ENCODE data around the gene FIGN. TPM values are rescaled to one million over a fixed set of nuclear protein-coding genes. Genes with fewer than 3 reads are reported as not detected.

FIGN gene
- total and polyA plus RNA-seq, 8 donors = 1.5 to 8.5 (median 4.6) TPM

DNA sequence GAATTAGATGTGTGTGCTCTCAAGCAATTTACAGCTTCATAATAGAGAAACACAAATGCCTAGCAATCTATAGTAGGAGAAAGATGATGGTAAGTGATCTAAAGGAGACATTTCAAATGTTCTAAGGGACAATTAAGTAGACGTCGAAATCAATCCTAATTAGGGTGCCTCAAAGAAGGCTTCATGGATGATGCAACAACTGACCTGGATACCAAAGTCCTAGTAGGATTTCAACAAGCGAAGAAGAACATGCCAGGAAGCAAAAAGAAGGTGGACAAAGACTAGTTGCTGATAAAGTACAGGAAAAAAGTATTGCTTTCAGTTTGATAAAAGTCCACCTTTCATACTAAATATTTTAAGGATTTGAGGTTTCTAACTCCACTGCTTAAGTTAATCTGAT lies 12.5 kb downstream of the FIGN start:
- TF ChIP-seq CTCF (IDR thresholded peaks at IDR 0.05) = no peak

GRCh38 chr2:163719331-163719730 lies 16.5 kb downstream of the FIGN start:
- no peak overlapping the region for H3K27ac ChIP-seq
- H3K36me3 ChIP-seq = no peaks in the 10 kb centered on the region
- H3K9me3 ChIP-seq = no peaks in the 10 kb centered on the region
- no peak for DNase-seq
- intact Hi-C loops (cut with DNase I) = no loop called here
- TF ChIP-seq CTCF (IDR thresholded peaks at IDR 0.05) = no peak
- peaks cover 10 to 18% (median 18%) of the 10 kb centered on the region in 3 donors for H3K4me1 ChIP-seq
- H3K27me3 ChIP-seq = no peaks in the 10 kb centered on the region
- FAIRE-seq = no peak
- no peak for ATAC-seq
- 95 to 96% methylated on average over 2 of the region's 2 CpGs for WGBS, 2 donors
- no peak overlapping the region for H3K4me3 ChIP-seq

More for the DNA sequence above, 12.5 kb downstream of the FIGN start:
- intact Hi-C loops (cut with DNase I) = no loop called here
- Histone ChIP-seq H3K27ac (no peak overlapping the region), H3K4me1 (no peaks in the 10 kb centered on the region), H3K36me3 (no peaks in the 10 kb centered on the region), H3K9me3 (no peaks in the 10 kb centered on the region), H3K4me3 (no peak overlapping the region), H3K27me3 (no peaks in the 10 kb centered on the region)
- ATAC-seq (no peak), DNase-seq (no peak), FAIRE-seq (no peak)
- WGBS, 2 donors = 92 to 93% methylated on average over 3 of the region's 3 CpGs

GRCh38 chr2:163717993-163718680 lies 17.7 kb downstream of the FIGN start:
- no peak overlapping the region for H3K4me3 ChIP-seq
- peak overlapping the region in 1 of 4 donors; percentile 33 for H3K27ac ChIP-seq
- peak in 3 of 4 donors; percentile 17 to 50 (median 24) for ATAC-seq
- peaks cover 10 to 21% (median 18%) of the 10 kb centered on the region in 3 donors for H3K4me1 ChIP-seq
- DNase-seq = no peak
- H3K9me3 ChIP-seq = no peaks in the 10 kb centered on the region
- FAIRE-seq = no peak
- H3K36me3 ChIP-seq = no peaks in the 10 kb centered on the region
- no peaks in the 10 kb centered on the region for H3K27me3 ChIP-seq
- intact Hi-C loops (cut with DNase I) = no loop called here
- 43 to 63% methylated on average over 2 of the region's 2 CpGs for WGBS, 2 donors
- TF ChIP-seq CTCF (IDR thresholded peaks at IDR 0.05) = no peak

DNA sequence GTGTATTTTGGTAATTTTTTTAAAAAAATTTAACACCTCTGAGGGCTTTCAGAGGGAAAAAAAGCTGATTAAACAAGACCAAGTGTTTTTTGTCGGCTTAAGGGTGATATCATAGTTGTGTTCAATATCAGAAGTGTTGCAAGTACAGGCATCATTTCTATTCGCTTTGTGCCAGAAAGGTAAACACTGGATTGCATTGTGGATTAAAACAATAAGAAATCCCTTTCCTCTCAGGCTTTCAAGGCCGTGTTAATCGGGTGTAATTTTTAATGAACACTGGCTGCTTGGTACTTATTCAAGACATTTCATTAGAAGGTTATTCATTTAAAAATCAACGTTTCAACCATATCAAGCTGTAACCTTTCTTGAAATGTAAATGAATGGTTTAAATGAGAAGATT lies 18.3 kb downstream of the FIGN start:
- H3K9me3 ChIP-seq = no peaks in the 10 kb centered on the region
- FAIRE-seq (no peak), DNase-seq (no peak), ATAC-seq (peak; percentile 83 to 96 (median 91))
- no peak overlapping the region for H3K4me3 ChIP-seq
- H3K36me3 ChIP-seq = no peaks in the 10 kb centered on the region
- 7 to 9% methylated on average over 5 of the region's 5 CpGs for WGBS, 2 donors
- H3K27ac ChIP-seq = peak overlapping the region in 2 of 4 donors; percentile 2 to 33
- intact Hi-C loops (cut with DNase I) = no loop called here
- no peak for TF ChIP-seq CTCF (IDR thresholded peaks at IDR 0.05)
- H3K27me3 ChIP-seq = no peaks in the 10 kb centered on the region
- H3K4me1 ChIP-seq = peaks cover 10 to 21% (median 18%) of the 10 kb centered on the region in 3 donors

DNA sequence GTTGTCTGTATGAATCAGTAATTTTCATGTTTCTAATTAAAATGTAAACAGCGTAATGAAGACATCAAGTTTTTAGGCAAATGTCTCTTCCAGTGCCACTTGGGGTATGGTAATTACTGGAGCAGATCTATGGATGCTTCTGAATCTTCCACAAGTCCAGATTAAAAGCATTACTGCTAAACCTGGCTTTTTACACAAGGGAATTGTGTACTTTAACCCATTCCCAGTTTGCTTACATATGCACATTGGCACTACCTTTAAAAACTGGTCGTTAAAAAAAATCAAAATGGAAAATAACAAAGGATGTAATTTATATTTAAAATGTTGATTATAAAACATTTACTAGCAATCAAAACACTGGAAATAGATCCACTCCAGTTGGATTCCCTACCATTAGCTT lies 19.7 kb downstream of the FIGN start:
- ATAC-seq (no peak), DNase-seq (no peak), FAIRE-seq (no peak)
- Histone ChIP-seq H3K4me1 (peaks cover 10 to 21% (median 18%) of the 10 kb centered on the region in 3 donors), H3K4me3 (no peak overlapping the region), H3K36me3 (no peaks in the 10 kb centered on the region), H3K9me3 (no peaks in the 10 kb centered on the region), H3K27me3 (no peaks in the 10 kb centered on the region), H3K27ac (no peak overlapping the region)
- TF ChIP-seq CTCF (IDR thresholded peaks at IDR 0.05) = no peak
- 74 to 80% methylated on average over 2 of the region's 2 CpGs for WGBS, 2 donors
- intact Hi-C loops (cut with DNase I) = no loop called here

Data from pancreas (tissue), 10 donors.